OCI-M2 (cell line): ENCODE data around the gene HOXD9.

Experiments used
- DNase-seq: peaks from one replicate; lab custom pipeline; 2025; ENCODE audit not compliant: unreplicated experiment; lab: John Stamatoyannopoulos, UW

Gene HOXD9

GRCh38 chr2:176164611-176165369 lies 42.3 kb downstream of the HOXD9 start:
- DNase-seq, result no peak

GRCh38 chr2:176165370-176166050 lies 43.0 kb downstream of the HOXD9 start:
- DNase-seq, result no peak

- no peak for DNase-seq
Measured at GRCh38 chr2:176166272-176166671, 43.8 kb downstream of the HOXD9 start.

GRCh38 chr2:176167398-176167797 lies 44.9 kb downstream of the HOXD9 start:
- DNase-seq, result no peak

GRCh38 chr2:176169181-176169580 lies 46.7 kb downstream of the HOXD9 start:
- DNase-seq, result no peak

- no peak for DNase-seq
Measured at GRCh38 chr2:176169711-176170110, 47.2 kb downstream of the HOXD9 start.

- DNase-seq, result no peak
Measured at GRCh38 chr2:176170602-176171305, 48.2 kb downstream of the HOXD9 start.

- DNase-seq, result no peak
Measured at GRCh38 chr2:176171351-176172006, 49.0 kb downstream of the HOXD9 start.

GRCh38 chr2:176172007-176172894 lies 49.7 kb downstream of the HOXD9 start:
- no peak for DNase-seq

- no peak for DNase-seq
Measured at GRCh38 chr2:176172895-176173566, 50.5 kb downstream of the HOXD9 start.

- DNase-seq, result no peak
Measured at GRCh38 chr2:176173567-176174381, 51.3 kb downstream of the HOXD9 start.

- no peak for DNase-seq
Measured at GRCh38 chr2:176174382-176174823, 51.9 kb downstream of the HOXD9 start.
